DOHH2 (cell line): Measurements from ENCODE around the gene SLC8A1.

Experiments used
- H3F3A ChIP-seq: fragments of 200-600 bp; sonication (generic), shearing (Covaris generic); 2 replicates; pipeline ENCODE4 v1.6.0; 2016; ENCODE audit warnings: antibody characterized with exemption, mild to moderate bottlenecking; ENCODE audit not compliant: control insufficient read depth, insufficient read depth
- H3K27ac ChIP-seq: fragments of 200-600 bp; sonication (generic); 2 replicates; pipeline ENCODE4 v1.5.1; 2014; ENCODE audit warnings: low read depth, mild to moderate bottlenecking, low read length, moderate library complexity
- H3K27me3 ChIP-seq: fragments of 200-600 bp; sonication (generic); 2 replicates; pipeline ENCODE4 v1.6.1; 2014; ENCODE audit warnings: mild to moderate bottlenecking, low read length, mixed read lengths; ENCODE audit not compliant: control insufficient read depth
- H3K36me3 ChIP-seq: fragments of 200-600 bp; sonication (generic); 2 replicates; pipeline ENCODE4 v1.6.1; 2014; ENCODE audit warnings: mild to moderate bottlenecking, low read length, moderate library complexity, mixed read lengths; ENCODE audit not compliant: control insufficient read depth
- H3K4me1 ChIP-seq: fragments of 200-600 bp; sonication (generic); 2 replicates; pipeline ENCODE4 v1.6.1; 2014; ENCODE audit warnings: mild to moderate bottlenecking, low read length, mixed read lengths; ENCODE audit not compliant: control insufficient read depth
- H3K4me2 ChIP-seq: fragments of 200-600 bp; sonication (generic); 2 replicates; pipeline ENCODE4 v1.6.0; 2014; ENCODE audit warnings: mild to moderate bottlenecking, low read length, moderate library complexity
- H3K4me3 ChIP-seq: fragments of 200-600 bp; sonication (generic); 2 replicates; pipeline ENCODE4 v1.5.1; 2014; ENCODE audit warnings: mild to moderate bottlenecking, low read length, mixed read lengths
- H3K79me2 ChIP-seq: fragments of 200-600 bp; sonication (generic); 2 replicates; pipeline ENCODE4 v1.6.1; 2014; ENCODE audit warnings: mild to moderate bottlenecking, low read length, mixed read lengths; ENCODE audit not compliant: control insufficient read depth
- H3K9me2 ChIP-seq: fragments of 200-600 bp; sonication (generic); replicated peaks from 2 replicates; pipeline ENCODE4 v1.6.1; 2014; ENCODE audit warnings: mild to moderate bottlenecking, low read length, mixed read lengths; ENCODE audit not compliant: control insufficient read depth
- H3K9me3 ChIP-seq: fragments of 200-600 bp; sonication (generic); 2 replicates; pipeline ENCODE4 v1.6.1; 2014; ENCODE audit warnings: antibody characterized with exemption, low read length, mixed read lengths; ENCODE audit not compliant: control insufficient read depth, insufficient read depth
- H4K20me1 ChIP-seq: fragments of 200-600 bp; sonication (generic); 2 replicates; pipeline ENCODE4 v1.6.0; 2014; ENCODE audit warnings: low read depth, mild to moderate bottlenecking, antibody characterized with exemption, low read length, moderate library complexity; ENCODE audit not compliant: control insufficient read depth, insufficient read depth
- CTCF ChIP-seq: fragments of 200-600 bp; sonication (generic); IDR thresholded peaks from one replicate; pipeline ENCODE4 v1.5.1; 2014; ENCODE audit warnings: antibody characterized with exemption, mild to moderate bottlenecking, low read depth, low read length; ENCODE audit not compliant: poor library complexity, severe bottlenecking
- EZH2phosphoT487 ChIP-seq: fragments of 200-600 bp; sonication (generic); IDR thresholded peaks from 2 replicates; pipeline ENCODE4 v1.6.1; 2017; ENCODE audit warnings: borderline replicate concordance, mild to moderate bottlenecking, antibody characterized with exemption, low read length, moderate library complexity, mixed read lengths

SLC8A1 gene

GRCh38 chr2:40483549-40484243 is 31.8 kb upstream of the SLC8A1 start:
- TF ChIP-seq CTCF (no peak), EZH2phosphoT487 (no peak)
- Histone ChIP-seq H3K4me3 (no peak overlapping the region), H3K79me2 (no peaks in the 10 kb centered on the region), H3K36me3 (no peaks in the 10 kb centered on the region), H3K27me3 (no peaks in the 10 kb centered on the region), H3K4me1 (peaks cover 13% of the 10 kb centered on the region), H3F3A (no peaks in the 10 kb centered on the region), H3K4me2 (no peak overlapping the region), H3K27ac (no peak overlapping the region), H4K20me1 (no peaks in the 10 kb centered on the region), H3K9me3 (no peaks in the 10 kb centered on the region), H3K9me2 (no peaks in the 10 kb centered on the region)

- no peaks in the 10 kb centered on the region for H3K27me3 ChIP-seq
- H3K9me3 ChIP-seq: no peaks in the 10 kb centered on the region
- H3K79me2 ChIP-seq: no peaks in the 10 kb centered on the region
- no peaks in the 10 kb centered on the region for H3F3A ChIP-seq
- TF ChIP-seq CTCF (no peak), EZH2phosphoT487 (no peak)
- H3K4me2 ChIP-seq: no peak overlapping the region
- H3K27ac ChIP-seq: no peak overlapping the region
- H3K4me1 ChIP-seq: no peaks in the 10 kb centered on the region
- no peaks in the 10 kb centered on the region for H4K20me1 ChIP-seq
- no peaks in the 10 kb centered on the region for H3K9me2 ChIP-seq
- no peak overlapping the region for H3K4me3 ChIP-seq
- no peaks in the 10 kb centered on the region for H3K36me3 ChIP-seq
Observed at GRCh38 chr2:40480596-40480995, 28.7 kb upstream of the SLC8A1 start.

DNA sequence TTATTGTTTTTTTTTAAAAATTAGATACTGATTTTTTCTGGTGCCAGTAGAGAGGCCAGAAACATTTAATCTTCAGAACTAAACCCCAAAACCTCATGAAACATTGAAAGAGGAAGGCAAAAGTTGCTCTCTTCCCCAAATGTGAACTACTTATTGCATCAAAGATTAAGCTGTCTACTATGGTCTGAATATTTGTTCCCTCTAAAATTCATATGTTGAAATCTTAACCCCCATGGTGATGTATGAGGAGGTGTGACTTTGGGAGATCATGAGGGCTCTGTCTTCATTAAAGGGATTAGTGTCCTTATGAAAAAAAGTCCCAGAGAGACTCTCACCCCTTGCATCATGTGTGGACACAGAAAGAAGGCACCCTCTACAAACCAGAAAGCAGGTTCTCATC is 28.2 kb upstream of the SLC8A1 start:
- no peaks in the 10 kb centered on the region for H4K20me1 ChIP-seq
- H3K27me3 ChIP-seq: no peaks in the 10 kb centered on the region
- H3K4me1 ChIP-seq: no peaks in the 10 kb centered on the region
- no peak overlapping the region for H3K4me3 ChIP-seq
- no peak overlapping the region for H3K27ac ChIP-seq
- no peaks in the 10 kb centered on the region for H3K9me3 ChIP-seq
- no peak overlapping the region for H3K4me2 ChIP-seq
- TF ChIP-seq EZH2phosphoT487 (no peak), CTCF (no peak)
- H3K79me2 ChIP-seq: no peaks in the 10 kb centered on the region
- H3F3A ChIP-seq: no peaks in the 10 kb centered on the region
- H3K36me3 ChIP-seq: no peaks in the 10 kb centered on the region
- H3K9me2 ChIP-seq: no peaks in the 10 kb centered on the region
